ENCODE data around the gene HTR3E.

Gene HTR3E

GRCh38 chr3:184082465-184082864 lies 14.4 kb upstream of the HTR3E start:
- Histone ChIP-seq H3K9me3 (ENCODE audit: control insufficient read depth, insufficient read depth, low read depth, low read length) (no peaks in the 10 kb centered on the region), H3K4me1 (ENCODE audit: control insufficient read depth, insufficient read depth, low read length) (no peaks in the 10 kb centered on the region), H3K27ac (ENCODE audit: extremely low read depth, low read depth, low read length) (no peak overlapping the region), H3K4me3 (ENCODE audit: low read depth, low read length) (no peak overlapping the region), H3K36me3 (ENCODE audit: control insufficient read depth in 2 of 2, insufficient read depth in 1 of 2, low read length in 2 of 2) (no peaks in the 10 kb centered on the region)
- ChIA-PET POLR2A (no interaction called here), CTCF (no interaction called here)
- TF ChIP-seq ZNF280D (tag by site-specific recombination; IDR thresholded peaks at IDR 0.05) (no peak), ZNF10 (tag by site-specific recombination; IDR thresholded peaks at IDR 0.05) (no peak), ZNF292 (tag by site-specific recombination; IDR thresholded peaks at IDR 0.05; ENCODE audit: borderline replicate concordance, low read depth) (no peak), ZBTB8A (tag by site-specific recombination; IDR thresholded peaks at IDR 0.05) (no peak), KLF7 (tag by site-specific recombination; IDR thresholded peaks at IDR 0.05; ENCODE audit: borderline replicate concordance) (no peak), GLI2 (tag by site-specific recombination; IDR thresholded peaks at IDR 0.05; ENCODE audit: borderline replicate concordance, low read depth) (no peak), ZNF37A (tag by site-specific recombination; IDR thresholded peaks at IDR 0.05) (no peak), ZNF133 (tag by site-specific recombination; IDR thresholded peaks at IDR 0.05) (no peak), ZNF530 (tag by site-specific recombination; IDR thresholded peaks at IDR 0.05; ENCODE audit: low read depth) (no peak), OSR2 (tag by site-specific recombination; IDR thresholded peaks at IDR 0.05) (no peak), ZNF311 (tag by site-specific recombination; IDR thresholded peaks at IDR 0.05; ENCODE audit: borderline replicate concordance) (no peak), ZBTB7A (tag by site-specific recombination; IDR thresholded peaks at IDR 0.05; ENCODE audit: low read depth) (no peak), ZNF596 (tag by site-specific recombination; IDR thresholded peaks at IDR 0.05) (no peak), ZNF148 (tag by site-specific recombination; IDR thresholded peaks at IDR 0.05; ENCODE audit: borderline replicate concordance) (no peak), ZNF670 (tag by site-specific recombination; IDR thresholded peaks at IDR 0.05; ENCODE audit: low read depth) (no peak), ZSCAN30 (tag by site-specific recombination; IDR thresholded peaks at IDR 0.05) (no peak), KLF9 (tag by site-specific recombination; IDR thresholded peaks at IDR 0.05; ENCODE audit: low read depth) (no peak), ZBTB26 (tag by site-specific recombination; optimal IDR thresholded peaks at IDR 0.05) (no peak), ZNF239 (tag by site-specific recombination; IDR thresholded peaks at IDR 0.05) (no peak), ZNF837 (tag by site-specific recombination; IDR thresholded peaks at IDR 0.05) (no peak)

GRCh38 chr3:184085389-184085852 lies 11.4 kb upstream of the HTR3E start:
- POLR2A ChIA-PET, result no interaction called here
- no peaks in the 10 kb centered on the region for H3K4me1 ChIP-seq (ENCODE audit: control insufficient read depth, insufficient read depth, low read length)
- no peak overlapping the region for H3K27ac ChIP-seq (ENCODE audit: extremely low read depth, low read depth, low read length)
- CTCF ChIA-PET, result interaction anchor here (0.7 kb wide), 2 partner anchors 12 to 20 kb away, joined by 3 read pairs; no protein-coding TSS in a partner anchor
- H3K36me3 ChIP-seq (ENCODE audit: control insufficient read depth in 2 of 2, insufficient read depth in 1 of 2, low read length in 2 of 2), result no peaks in the 10 kb centered on the region
- no peak overlapping the region for H3K4me3 ChIP-seq (ENCODE audit: low read depth, low read length)
- H3K9me3 ChIP-seq (ENCODE audit: control insufficient read depth, insufficient read depth, low read depth, low read length), result no peaks in the 10 kb centered on the region
- TF ChIP-seq SP7 (tag by site-specific recombination; IDR thresholded peaks at IDR 0.05), result no peak
- no peak for TF ChIP-seq ZFP41 (tag by site-specific recombination; IDR thresholded peaks at IDR 0.05; ENCODE audit: borderline replicate concordance)
- TF ChIP-seq ZNF350 (tag by site-specific recombination; IDR thresholded peaks at IDR 0.05), result no peak
- TF ChIP-seq ATF2 (tag by site-specific recombination; IDR thresholded peaks at IDR 0.05; ENCODE audit: low read depth), result no peak
- TF ChIP-seq ZNF324 (tag by site-specific recombination; IDR thresholded peaks at IDR 0.05), result no peak
- peak; percentile 52 for TF ChIP-seq WT1 (tag by site-specific recombination; IDR thresholded peaks at IDR 0.05)
- no peak for TF ChIP-seq ZNF510 (tag by site-specific recombination; IDR thresholded peaks at IDR 0.05; ENCODE audit: insufficient replicate concordance)
- TF ChIP-seq ZNF24 (tag by site-specific recombination; IDR thresholded peaks at IDR 0.05), result no peak
- TF ChIP-seq ZNF701 (tag by site-specific recombination; IDR thresholded peaks at IDR 0.05), result no peak
- 0 out of 2 replicates have a peak, but pooled peaks have one; percentile 43 for TF ChIP-seq ZNF660 (tag by site-specific recombination; IDR thresholded peaks at IDR 0.05)

Measured in HEK293 (cell line).